NOMO-1 treated with DMSO at 0.1 percent for 48 hours (cell line): ENCODE results near the gene ZKSCAN5.
"Not testable (repeated sequence)": the region's sequence is repeated elsewhere in the genome, so short reads cannot be mapped to it uniquely, and the experiment has no call there.

Source experiments
- DNase-seq: peaks from one replicate; lab custom pipeline; 2025; ENCODE audit not compliant: unreplicated experiment; lab: John Stamatoyannopoulos, UW

The ZKSCAN5 gene

DNA sequence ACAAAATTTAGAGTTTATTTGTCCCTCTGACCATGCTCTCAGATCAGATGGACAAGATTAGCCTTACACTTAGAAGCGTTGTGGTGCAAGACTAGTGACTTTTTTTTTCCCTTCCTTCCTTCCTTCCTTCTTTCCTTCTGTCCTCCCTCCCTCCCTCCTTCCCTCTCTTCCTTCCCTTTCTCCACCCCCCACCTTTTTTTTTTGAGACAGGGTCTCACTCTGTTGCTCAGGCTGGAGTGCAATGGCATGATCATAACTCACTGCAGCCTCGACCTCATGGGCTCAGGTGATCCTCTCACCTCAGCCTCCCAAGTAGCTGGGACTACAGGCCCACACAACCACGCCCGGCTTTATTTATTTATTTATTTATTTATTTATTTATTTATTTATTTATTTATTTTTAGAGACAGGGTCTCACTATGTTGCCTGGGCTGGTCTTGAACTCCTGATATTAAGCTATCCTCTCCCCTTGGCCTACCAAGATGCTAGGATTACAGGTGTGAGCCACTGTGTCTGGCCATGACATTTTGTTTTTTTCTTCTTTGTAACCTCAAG lies 76.4 kb downstream of the ZKSCAN5 start:
- DNase-seq, result not testable (repeated sequence)
